RCC 7860 (cell line): Measurements from ENCODE around the gene GAS6.

Experiments used
- DNase-seq: peaks from one replicate; pipeline ENCODE4 v3.0.0-alpha.2; 2015; ENCODE audit warnings: low spot score
- FAIRE-seq: peaks from 2 replicates; lab custom pipeline; 2012; peaks lifted over from hg19 to GRCh38; lab: Jason Lieb, UNC

GAS6 gene

DNA sequence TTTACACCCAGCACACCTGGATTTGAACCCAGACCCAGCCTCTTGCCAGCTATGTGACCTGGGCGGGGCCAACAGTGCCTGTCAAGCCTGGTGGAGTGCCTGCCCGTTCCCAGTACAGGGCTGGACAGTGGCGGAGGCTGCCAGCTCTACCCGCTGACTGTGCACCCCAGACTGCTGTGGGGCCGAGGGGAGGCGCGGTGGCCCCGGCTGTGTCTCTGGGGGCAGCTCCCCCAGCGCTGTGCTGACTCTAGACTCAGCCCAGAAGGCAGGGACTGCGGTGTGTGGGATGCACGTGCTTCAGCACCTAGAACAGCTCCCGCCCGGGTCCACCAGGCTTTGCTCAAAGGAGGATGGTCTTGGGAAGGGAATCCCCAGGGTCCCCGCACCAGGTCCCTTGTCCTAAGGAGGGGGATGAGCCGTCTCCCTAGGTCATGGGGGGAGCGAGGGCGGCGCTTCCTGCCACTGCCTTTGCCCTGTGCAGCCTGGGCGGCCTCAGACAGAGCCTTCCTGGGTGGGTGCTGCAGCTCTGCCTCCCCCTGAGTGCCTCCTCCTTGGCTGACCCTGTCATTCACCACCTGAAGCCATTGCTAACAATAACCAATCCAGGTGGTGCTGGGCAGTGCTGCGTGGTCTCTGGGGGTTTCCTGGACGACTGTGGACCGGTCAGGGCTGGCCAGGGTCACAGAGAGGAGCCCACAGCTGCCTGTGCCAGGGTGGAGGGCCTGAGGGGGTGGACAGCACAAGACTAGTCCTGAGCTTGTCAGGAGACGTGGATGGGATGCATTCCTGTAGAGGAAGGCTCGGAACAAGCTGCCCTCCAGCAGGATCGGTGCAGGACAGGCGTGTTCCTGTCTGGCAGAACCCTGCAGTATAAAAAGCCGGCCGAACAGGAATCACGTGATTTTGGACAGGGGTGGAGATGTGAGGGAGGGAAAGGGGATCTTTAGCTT, 86.3 kb downstream of the GAS6 start:
- FAIRE-seq: no peak
- DNase-seq: no peak

DNA sequence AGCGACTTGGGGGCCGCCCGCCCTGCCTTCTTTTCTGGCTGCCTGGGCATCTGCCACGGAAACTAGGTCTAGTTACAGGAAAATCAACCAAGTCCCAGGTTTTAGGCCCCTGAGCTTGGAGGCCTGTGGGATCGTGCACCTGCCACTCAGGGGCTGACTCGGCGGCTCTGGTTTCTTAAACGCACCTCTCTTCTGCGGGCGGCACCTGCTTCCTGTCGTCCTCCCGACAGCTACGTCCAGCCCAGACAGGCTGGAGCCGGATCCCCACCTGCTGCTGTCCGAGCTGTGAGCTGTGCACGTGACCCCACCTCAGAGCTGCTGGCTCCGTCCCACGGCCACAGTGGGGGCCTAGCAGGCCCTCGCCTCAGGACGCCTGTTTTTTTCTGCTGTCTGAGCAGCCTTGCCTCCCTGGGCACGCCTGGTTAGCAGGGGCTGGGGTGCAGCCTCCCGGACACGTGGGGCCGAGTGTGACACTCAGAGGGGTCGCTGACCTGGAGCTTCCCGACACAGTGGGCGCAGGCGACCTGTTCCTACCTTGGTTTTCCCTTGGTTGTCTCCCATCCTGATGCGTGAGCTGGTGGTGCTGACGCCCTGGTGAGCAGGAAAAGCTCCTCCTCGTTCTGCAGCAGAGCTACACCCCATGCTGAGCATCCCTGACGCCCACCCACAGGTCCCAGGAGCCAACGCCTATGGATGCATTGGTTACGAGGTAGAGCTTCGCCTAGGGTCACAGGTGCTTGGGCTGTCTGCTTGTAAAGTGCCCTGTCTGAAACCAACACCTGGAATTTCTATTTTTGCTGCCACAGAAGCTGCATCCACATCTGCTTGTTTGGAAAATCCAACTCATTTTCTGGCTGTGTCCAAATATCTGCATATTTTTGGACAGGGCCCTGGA, 87.4 kb downstream of the GAS6 start:
- FAIRE-seq (no peak), DNase-seq (no peak)

DNA sequence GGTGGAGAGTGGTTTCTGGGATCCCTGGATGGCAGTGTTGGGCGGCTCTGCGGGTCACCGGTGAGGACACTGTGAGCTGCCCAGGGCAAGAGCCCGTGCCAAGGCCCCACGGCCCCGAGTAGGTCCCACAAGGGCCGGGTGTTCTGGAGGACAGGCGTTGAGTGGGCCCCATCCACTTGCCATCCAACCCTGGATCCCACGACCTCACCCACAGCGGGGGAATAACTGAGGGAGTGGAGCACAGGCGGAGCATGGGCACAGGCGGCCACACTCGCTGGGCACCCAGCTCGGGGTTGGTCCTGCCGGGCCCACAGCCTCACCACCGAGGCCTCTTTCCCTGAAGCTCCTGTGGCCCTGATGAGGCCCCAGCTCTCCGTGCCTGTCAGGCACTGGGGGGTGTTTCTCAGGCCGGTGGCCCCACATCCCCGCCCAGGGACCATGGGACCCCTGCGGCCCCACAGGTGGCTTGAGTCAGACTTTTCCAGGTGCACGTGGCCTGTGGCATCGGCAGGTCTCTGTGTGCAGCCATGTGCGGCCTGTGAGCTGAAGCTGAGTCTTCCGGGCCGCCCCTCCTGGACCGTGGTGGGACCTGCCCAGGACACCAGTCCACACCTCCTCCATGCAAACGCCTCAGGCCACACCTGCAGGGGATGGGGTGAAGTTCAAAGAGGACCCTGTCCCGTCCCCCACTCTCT, 88.3 kb downstream of the GAS6 start:
- no peak for FAIRE-seq
- no peak for DNase-seq

DNA sequence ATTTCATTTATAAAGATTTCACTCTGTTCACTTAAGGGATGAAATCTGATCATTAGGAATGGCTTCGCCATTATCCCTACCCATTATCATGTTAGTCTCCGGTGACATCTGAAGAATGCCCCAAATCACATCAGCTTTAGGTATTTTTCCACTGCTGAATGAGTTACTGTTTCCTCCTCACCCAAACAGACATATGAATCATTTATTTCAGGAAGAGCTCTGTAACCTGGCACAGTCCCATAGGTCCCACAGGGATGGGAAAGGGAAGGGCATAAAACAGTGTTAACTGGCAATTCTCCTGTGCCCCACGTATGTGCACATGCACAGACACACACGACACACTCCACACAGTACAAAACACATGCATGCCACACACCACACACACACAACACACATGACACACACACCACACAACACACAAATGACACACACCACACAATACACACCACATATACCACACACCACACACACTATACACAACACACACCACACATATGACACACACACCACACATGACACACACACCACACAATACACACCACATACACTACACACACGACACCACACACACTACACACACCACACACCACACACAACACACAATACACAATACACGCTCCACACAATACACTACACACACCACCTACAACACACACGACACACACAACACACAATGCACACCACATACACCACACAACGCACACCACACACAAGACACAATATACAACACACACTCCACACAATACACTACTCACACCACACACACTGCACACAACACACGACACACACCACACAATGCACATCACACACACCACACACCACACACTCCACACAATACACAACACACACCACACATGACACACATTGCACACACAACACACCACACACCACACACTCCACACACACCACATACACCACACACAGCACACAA, 89.4 kb downstream of the GAS6 start:
- no peak for DNase-seq
- FAIRE-seq: no peak

DNA sequence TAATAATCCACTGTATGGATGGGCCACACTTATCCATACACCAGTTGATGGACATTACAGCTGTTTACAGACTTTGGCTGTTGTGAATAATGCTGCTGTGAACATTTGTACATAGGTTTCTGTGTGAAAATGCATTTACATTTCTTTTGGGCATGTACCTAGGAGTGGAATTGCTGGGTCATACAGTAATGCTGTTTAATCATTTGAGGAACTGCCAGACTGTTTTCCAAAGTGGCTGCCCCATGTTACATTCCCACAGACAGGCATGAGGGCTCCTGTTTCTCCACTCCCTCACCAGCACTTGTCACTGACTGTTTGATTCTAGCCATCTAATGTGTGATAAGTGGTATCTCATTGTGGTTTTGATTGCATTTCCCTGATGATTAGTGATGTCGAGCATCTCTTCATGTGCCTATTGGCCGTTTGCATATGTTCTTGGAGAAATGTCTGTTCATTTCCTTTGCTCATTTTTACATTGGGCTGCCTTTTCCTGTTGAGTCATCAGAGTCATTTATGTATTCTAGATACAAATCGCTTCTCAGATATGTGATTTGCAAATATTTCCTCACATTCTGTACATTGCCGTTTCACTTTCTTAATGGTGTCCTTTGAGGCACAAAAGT, 92.1 kb downstream of the GAS6 start:
- FAIRE-seq: no peak
- peak; percentile 4 for DNase-seq

DNA sequence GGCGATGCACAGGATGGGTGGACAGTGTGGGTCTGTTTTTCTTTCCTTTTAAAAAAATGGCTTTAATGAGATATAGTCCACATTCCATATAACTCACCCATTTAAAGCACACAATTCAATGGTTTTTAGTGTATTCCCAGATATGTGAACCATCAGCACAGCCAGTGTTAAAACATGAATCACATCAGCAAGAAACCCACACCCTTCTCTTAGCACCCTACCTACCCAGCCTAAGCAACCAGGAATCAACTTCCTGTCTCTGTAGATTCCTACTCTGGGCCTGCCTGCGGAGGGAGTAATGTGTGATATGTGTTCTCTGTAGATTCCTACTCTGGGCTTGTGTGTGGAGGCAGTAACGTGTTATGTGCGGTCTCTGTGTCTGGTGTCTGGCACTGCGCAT, 92.9 kb downstream of the GAS6 start:
- FAIRE-seq (no peak), DNase-seq (no peak)
